ENCODE results near the gene FAM78B. TPM values are rescaled to one million over a fixed set of nuclear protein-coding genes. Genes with fewer than 3 reads are reported as not detected.

FAM78B gene
- total RNA-seq, 1 experiment from 2014 or later = 0.26 TPM

DNA sequence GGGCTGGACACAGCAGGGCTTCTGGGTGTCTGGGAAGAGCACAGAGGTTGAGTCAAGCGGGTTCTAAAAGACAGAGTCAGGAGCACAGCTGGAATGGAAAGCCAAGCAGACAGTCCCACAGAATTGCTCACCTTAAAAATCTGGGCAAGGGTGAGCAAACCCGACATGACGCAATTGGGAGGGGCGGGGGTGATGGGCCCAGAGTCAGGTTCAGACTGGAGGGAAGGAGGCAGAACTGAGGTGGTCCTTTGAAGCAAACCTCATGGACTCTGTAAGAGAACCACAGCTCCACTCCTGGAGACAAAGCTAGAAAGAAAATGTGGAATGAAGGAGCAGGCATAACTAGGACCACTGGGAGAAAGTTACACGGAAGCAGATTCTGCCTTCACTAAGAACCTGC lies 49.0 kb downstream of the FAM78B start:
- Histone ChIP-seq H3K4me2 (ENCODE audit: low read length) (no peak overlapping the region), H3K27me3 (ENCODE audit: low read length) (peaks cover 40% of the 10 kb centered on the region), H3K36me3 (ENCODE audit: low read depth, low read length) (no peaks in the 10 kb centered on the region), H3K27ac (ENCODE audit: low read length) (no peak overlapping the region), H3K9me3 (ENCODE audit: low read length) (no peaks in the 10 kb centered on the region), H3K4me1 (ENCODE audit: insufficient read depth, low read length) (no peaks in the 10 kb centered on the region), H3K9me2 (replicated peaks; ENCODE audit: low read length) (no peaks in the 10 kb centered on the region), H3F3A (ENCODE audit: low read length, unreplicated experiment) (no peaks in the 10 kb centered on the region), H3K9ac (ENCODE audit: low read length) (no peak overlapping the region), H2AFZ (ENCODE audit: low read length) (no peak overlapping the region), H3K4me3 (ENCODE audit: low read length) (no peak overlapping the region), H4K20me1 (ENCODE audit: low read length) (no peaks in the 10 kb centered on the region), H3K79me2 (ENCODE audit: low read length) (no peaks in the 10 kb centered on the region)
- DNase-seq (no peak), ATAC-seq (no peak)
- TF ChIP-seq EZH2phosphoT487 (IDR thresholded peaks at IDR 0.05; ENCODE audit: borderline replicate concordance, low read length) = no peak
- TF ChIP-seq, protein P1, sequence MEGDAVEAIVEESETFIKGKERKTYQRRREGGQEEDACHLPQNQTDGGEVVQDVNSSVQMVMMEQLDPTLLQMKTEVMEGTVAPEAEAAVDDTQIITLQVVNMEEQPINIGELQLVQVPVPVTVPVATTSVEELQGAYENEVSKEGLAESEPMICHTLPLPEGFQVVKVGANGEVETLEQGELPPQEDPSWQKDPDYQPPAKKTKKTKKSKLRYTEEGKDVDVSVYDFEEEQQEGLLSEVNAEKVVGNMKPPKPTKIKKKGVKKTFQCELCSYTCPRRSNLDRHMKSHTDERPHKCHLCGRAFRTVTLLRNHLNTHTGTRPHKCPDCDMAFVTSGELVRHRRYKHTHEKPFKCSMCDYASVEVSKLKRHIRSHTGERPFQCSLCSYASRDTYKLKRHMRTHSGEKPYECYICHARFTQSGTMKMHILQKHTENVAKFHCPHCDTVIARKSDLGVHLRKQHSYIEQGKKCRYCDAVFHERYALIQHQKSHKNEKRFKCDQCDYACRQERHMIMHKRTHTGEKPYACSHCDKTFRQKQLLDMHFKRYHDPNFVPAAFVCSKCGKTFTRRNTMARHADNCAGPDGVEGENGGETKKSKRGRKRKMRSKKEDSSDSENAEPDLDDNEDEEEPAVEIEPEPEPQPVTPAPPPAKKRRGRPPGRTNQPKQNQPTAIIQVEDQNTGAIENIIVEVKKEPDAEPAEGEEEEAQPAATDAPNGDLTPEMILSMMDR (conservative IDR thresholded peaks at IDR 0.05; ENCODE audit: low read depth, low read length) = no peak
- no peak for TF ChIP-seq EZH2 (IDR thresholded peaks at IDR 0.05; ENCODE audit: low read length, unreplicated experiment)
- intact Hi-C loops (cut with micrococcal nuclease) = no loop called here
- ChIA-PET POLR2A (ENCODE audit: unreplicated experiment) (no interaction called here), CTCF (no interaction called here)
- no TSS peak for BruUV-seq (replicated peaks)

- Histone ChIP-seq H3K27me3 (ENCODE audit: low read length) (peaks cover 40% of the 10 kb centered on the region), H3K9ac (ENCODE audit: low read length) (no peak overlapping the region), H3K4me2 (ENCODE audit: low read length) (no peak overlapping the region), H3K9me2 (replicated peaks; ENCODE audit: low read length) (no peaks in the 10 kb centered on the region), H4K20me1 (ENCODE audit: low read length) (no peaks in the 10 kb centered on the region), H3K4me1 (ENCODE audit: insufficient read depth, low read length) (no peaks in the 10 kb centered on the region), H3K79me2 (ENCODE audit: low read length) (no peaks in the 10 kb centered on the region), H3K4me3 (ENCODE audit: low read length) (no peak overlapping the region), H3K36me3 (ENCODE audit: low read depth, low read length) (no peaks in the 10 kb centered on the region), H2AFZ (ENCODE audit: low read length) (no peak overlapping the region), H3K27ac (ENCODE audit: low read length) (no peak overlapping the region), H3K9me3 (ENCODE audit: low read length) (no peaks in the 10 kb centered on the region), H3F3A (ENCODE audit: low read length, unreplicated experiment) (no peaks in the 10 kb centered on the region)
- ChIA-PET POLR2A (ENCODE audit: unreplicated experiment) (no interaction called here), CTCF (no interaction called here)
- DNase-seq = no peak
- no peak for TF ChIP-seq EZH2 (IDR thresholded peaks at IDR 0.05; ENCODE audit: low read length, unreplicated experiment)
- no peak for TF ChIP-seq EZH2phosphoT487 (IDR thresholded peaks at IDR 0.05; ENCODE audit: borderline replicate concordance, low read length)
- TF ChIP-seq, protein P1 (conservative IDR thresholded peaks at IDR 0.05; ENCODE audit: low read depth, low read length) = no peak
- no TSS peak for BruUV-seq (replicated peaks)
- no peak for ATAC-seq
- intact Hi-C loops (cut with micrococcal nuclease) = no loop called here
Observed at GRCh38 chr1:166116026-166116425, 50.8 kb downstream of the FAM78B start.

DNA sequence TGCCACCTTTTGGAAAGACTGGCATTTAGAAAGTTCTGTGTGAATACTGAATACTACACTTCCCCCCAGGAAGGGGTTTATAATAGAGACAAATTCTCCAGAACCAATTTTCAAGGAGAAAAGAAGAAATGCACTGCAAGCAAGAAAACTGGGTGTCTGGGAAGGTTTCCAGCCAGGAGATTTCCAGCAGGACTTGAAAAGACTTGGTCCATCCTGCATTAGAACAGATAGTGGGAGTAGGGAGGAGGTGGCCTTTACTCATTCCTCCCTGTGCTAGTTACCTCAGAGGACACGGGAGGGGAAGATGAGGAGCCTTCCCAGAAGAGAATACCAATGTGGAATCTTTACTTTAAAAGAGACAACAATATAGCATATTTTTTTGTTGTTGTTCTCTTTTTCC lies 52.4 kb downstream of the FAM78B start:
- Histone ChIP-seq H3F3A (ENCODE audit: low read length, unreplicated experiment) (no peaks in the 10 kb centered on the region), H3K27me3 (ENCODE audit: low read length) (peaks cover 29% of the 10 kb centered on the region), H2AFZ (ENCODE audit: low read length) (no peak overlapping the region), H3K36me3 (ENCODE audit: low read depth, low read length) (no peaks in the 10 kb centered on the region), H4K20me1 (ENCODE audit: low read length) (no peaks in the 10 kb centered on the region), H3K9me3 (ENCODE audit: low read length) (no peaks in the 10 kb centered on the region), H3K4me3 (ENCODE audit: low read length) (no peak overlapping the region), H3K4me2 (ENCODE audit: low read length) (no peak overlapping the region), H3K79me2 (ENCODE audit: low read length) (no peaks in the 10 kb centered on the region), H3K9ac (ENCODE audit: low read length) (no peak overlapping the region), H3K9me2 (replicated peaks; ENCODE audit: low read length) (no peaks in the 10 kb centered on the region), H3K27ac (ENCODE audit: low read length) (no peak overlapping the region), H3K4me1 (ENCODE audit: insufficient read depth, low read length) (no peaks in the 10 kb centered on the region)
- ATAC-seq (no peak), DNase-seq (no peak)
- TF ChIP-seq, protein P1 (conservative IDR thresholded peaks at IDR 0.05; ENCODE audit: low read depth, low read length) = no peak
- TF ChIP-seq EZH2 (IDR thresholded peaks at IDR 0.05; ENCODE audit: low read length, unreplicated experiment) (no peak), EZH2phosphoT487 (IDR thresholded peaks at IDR 0.05; ENCODE audit: borderline replicate concordance, low read length) (no peak)
- ChIA-PET CTCF (no interaction called here), POLR2A (ENCODE audit: unreplicated experiment) (no interaction called here)
- no TSS peak for BruUV-seq (replicated peaks)
- intact Hi-C loops (cut with micrococcal nuclease) = no loop called here
